ENCODE measurements around the gene GRID2. TPM values are rescaled to one million over a fixed set of nuclear protein-coding genes. Genes with fewer than 3 reads are reported as not detected.

GRID2 gene
- polyA plus RNA-seq, 1 donor from 2014 or later, result 14.9 TPM

GRCh38 chr4:93646233-93646930 is 1342.6 kb downstream of the GRID2 start:
- TF ChIP-seq TAF1 (IDR thresholded peaks at IDR 0.05; ENCODE audit: low read depth), result no peak
- TF ChIP-seq SMC3 (conservative IDR thresholded peaks at IDR 0.05; ENCODE audit: poor library complexity), result no peak
- TF ChIP-seq CTCF (IDR thresholded peaks at IDR 0.05; ENCODE audit: poor library complexity, severe bottlenecking), result no peak
- no peak for TF ChIP-seq MXI1 (conservative IDR thresholded peaks at IDR 0.05; ENCODE audit: poor library complexity, severe bottlenecking)
- no peak for TF ChIP-seq POLR2AphosphoS5 (IDR thresholded peaks at IDR 0.05)
- TF ChIP-seq EZH2 (IDR thresholded peaks at IDR 0.05; ENCODE audit: borderline replicate concordance, insufficient read depth, low read length, poor library complexity, severe bottlenecking), result no peak
- no peak for TF ChIP-seq REST (IDR thresholded peaks at IDR 0.05; ENCODE audit: borderline replicate concordance)
- TF ChIP-seq RAD21 (conservative IDR thresholded peaks at IDR 0.05), result no peak
- TF ChIP-seq EP300 (conservative IDR thresholded peaks at IDR 0.05; ENCODE audit: poor library complexity, severe bottlenecking), result no peak
- H3K4me3 ChIP-seq (ENCODE audit: low read length), result no peak overlapping the region
- no peaks in the 10 kb centered on the region for H4K20me1 ChIP-seq (ENCODE audit: insufficient read depth)
- no peak overlapping the region for H3K27ac ChIP-seq (ENCODE audit: low read length)
- H3K36me3 ChIP-seq (ENCODE audit: insufficient read depth, low read length), result no peaks in the 10 kb centered on the region
- no peak overlapping the region for H3K9ac ChIP-seq (ENCODE audit: low read length)
- H3K27me3 ChIP-seq (ENCODE audit: insufficient read depth, low read depth, low read length), result no peaks in the 10 kb centered on the region
- no peaks in the 10 kb centered on the region for H3K9me2 ChIP-seq (ENCODE audit: insufficient read depth, low read length)
- no peaks in the 10 kb centered on the region for H3K79me2 ChIP-seq (replicated peaks; ENCODE audit: insufficient read depth, low read length)
- H2AFZ ChIP-seq (ENCODE audit: low read depth, low read length), result no peak overlapping the region
- no peaks in the 10 kb centered on the region for H3K9me3 ChIP-seq (ENCODE audit: low read length)
- H3F3A ChIP-seq (ENCODE audit: insufficient read depth, low read length, poor library complexity, severe bottlenecking), result peaks cover 5% of the 10 kb centered on the region
- H3K4me2 ChIP-seq (ENCODE audit: low read length), result no peak overlapping the region

- no peaks in the 10 kb centered on the region for H4K20me1 ChIP-seq (ENCODE audit: insufficient read depth)
- H3K79me2 ChIP-seq (replicated peaks; ENCODE audit: insufficient read depth, low read length), result no peaks in the 10 kb centered on the region
- H3K27me3 ChIP-seq (ENCODE audit: insufficient read depth, low read depth, low read length), result no peaks in the 10 kb centered on the region
- no peak overlapping the region for H3K27ac ChIP-seq (ENCODE audit: low read length)
- no peak overlapping the region for H3K4me2 ChIP-seq (ENCODE audit: low read length)
- no peak overlapping the region for H2AFZ ChIP-seq (ENCODE audit: low read depth, low read length)
- TF ChIP-seq REST (IDR thresholded peaks at IDR 0.05; ENCODE audit: borderline replicate concordance) (no peak), POLR2AphosphoS5 (IDR thresholded peaks at IDR 0.05) (no peak), MXI1 (conservative IDR thresholded peaks at IDR 0.05; ENCODE audit: poor library complexity, severe bottlenecking) (no peak), CTCF (IDR thresholded peaks at IDR 0.05; ENCODE audit: poor library complexity, severe bottlenecking) (no peak), EP300 (conservative IDR thresholded peaks at IDR 0.05; ENCODE audit: poor library complexity, severe bottlenecking) (no peak), TAF1 (IDR thresholded peaks at IDR 0.05; ENCODE audit: low read depth) (no peak)
- H3K36me3 ChIP-seq (ENCODE audit: insufficient read depth, low read length), result no peaks in the 10 kb centered on the region
- H3K9me2 ChIP-seq (ENCODE audit: insufficient read depth, low read length), result no peaks in the 10 kb centered on the region
- H3K9ac ChIP-seq (ENCODE audit: low read length), result no peak overlapping the region
- no peak overlapping the region for H3K4me3 ChIP-seq (ENCODE audit: low read length)
- peaks cover 14% of the 10 kb centered on the region for H3F3A ChIP-seq (ENCODE audit: insufficient read depth, low read length, poor library complexity, severe bottlenecking)
- no peaks in the 10 kb centered on the region for H3K9me3 ChIP-seq (ENCODE audit: low read length)
Measured at GRCh38 chr4:93648258-93648657, 1344.5 kb downstream of the GRID2 start.

Measured in neural cell (in vitro differentiated cells).